ENCODE measurements around the gene NIM1K.
A peak's percentile ranks its signal among the peaks of the same experiment; 100 is the strongest.
"Not testable (repeated sequence)": the region's sequence is repeated elsewhere in the genome, so short reads cannot be mapped to it uniquely, and the experiment has no call there.

The NIM1K gene

DNA sequence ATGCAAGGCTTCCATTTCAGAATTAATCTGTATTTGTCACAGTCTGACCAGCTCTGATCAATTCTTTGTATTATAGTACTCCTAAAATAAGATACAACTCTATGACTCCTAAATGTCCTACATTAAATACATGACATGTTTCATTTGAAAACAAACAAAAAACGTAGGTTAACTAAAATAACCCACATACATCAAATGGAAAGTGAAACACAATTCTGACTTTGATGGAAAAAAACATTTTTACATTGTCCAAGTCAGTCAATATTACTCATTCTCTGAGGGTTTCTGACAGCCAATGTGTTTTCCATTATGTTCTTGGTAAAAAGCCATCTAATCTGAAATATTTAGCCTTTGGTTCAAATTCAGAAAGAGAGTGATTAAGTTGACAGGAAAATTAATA lies 112.5 kb downstream of the NIM1K start:
- Histone ChIP-seq H3K36me3 (ENCODE audit: control insufficient read depth in 1 of 2, insufficient read depth in 2 of 2, low read length in 2 of 2) (no peaks in the 10 kb centered on the region), H3K4me3 (ENCODE audit: low read depth in 1 of 2, low read length in 2 of 2) (no peak overlapping the region), H3K27me3 (ENCODE audit: low read depth, low read length) (no peaks in the 10 kb centered on the region), H3K9me3 (ENCODE audit: control insufficient read depth in 1 of 2, low read length in 2 of 2) (no peaks in the 10 kb centered on the region), H3K4me1 (ENCODE audit: control insufficient read depth in 1 of 2, insufficient read depth in 2 of 2, low read length in 2 of 2) (peaks cover 3% of the 10 kb centered on the region in 2 donors), H3K27ac (ENCODE audit: low read length) (no peak overlapping the region)

GRCh38 chr5:43305948-43306565 lies 114.0 kb downstream of the NIM1K start:
- Histone ChIP-seq H3K27ac (ENCODE audit: low read length) (no peak overlapping the region), H3K4me3 (ENCODE audit: low read depth in 1 of 2, low read length in 2 of 2) (no peak overlapping the region), H3K36me3 (ENCODE audit: control insufficient read depth in 1 of 2, insufficient read depth in 2 of 2, low read length in 2 of 2) (no peaks in the 10 kb centered on the region), H3K9me3 (ENCODE audit: control insufficient read depth in 1 of 2, low read length in 2 of 2) (no peaks in the 10 kb centered on the region), H3K27me3 (ENCODE audit: low read depth, low read length) (no peaks in the 10 kb centered on the region), H3K4me1 (ENCODE audit: control insufficient read depth in 1 of 2, insufficient read depth in 2 of 2, low read length in 2 of 2) (peaks cover 3 to 10% of the 10 kb centered on the region in 2 donors)

- not testable (repeated sequence) for H3K9me3 ChIP-seq (ENCODE audit: control insufficient read depth in 1 of 2, low read length in 2 of 2); H3K36me3 ChIP-seq (ENCODE audit: control insufficient read depth in 1 of 2, insufficient read depth in 2 of 2, low read length in 2 of 2); H3K4me3 ChIP-seq (ENCODE audit: low read depth in 1 of 2, low read length in 2 of 2); H3K27me3 ChIP-seq (ENCODE audit: low read depth, low read length); H3K27ac ChIP-seq (ENCODE audit: low read length)
- peaks cover 3 to 13% of the 10 kb centered on the region in 2 donors for H3K4me1 ChIP-seq (ENCODE audit: control insufficient read depth in 1 of 2, insufficient read depth in 2 of 2, low read length in 2 of 2)
Observed at GRCh38 chr5:43306954-43307353, 114.9 kb downstream of the NIM1K start.

DNA sequence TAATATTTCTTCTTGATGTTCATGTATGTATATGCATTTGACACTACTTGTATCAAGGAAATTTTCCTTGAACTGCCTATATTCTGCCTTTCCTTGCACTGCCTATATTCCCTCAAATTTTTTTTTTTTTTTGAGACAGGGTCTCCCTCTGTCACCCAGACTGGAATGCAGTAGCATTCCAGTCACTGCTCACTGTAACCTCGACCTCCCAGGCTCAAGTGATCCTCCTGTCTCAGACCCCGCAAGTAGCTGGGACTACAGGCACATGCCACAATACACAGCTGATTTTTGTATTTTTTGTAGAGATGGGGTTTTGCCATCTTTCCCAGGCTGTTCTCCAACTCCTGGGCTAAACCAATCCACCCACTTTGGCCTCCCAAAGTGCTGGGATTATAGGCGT lies 117.1 kb downstream of the NIM1K start:
- H3K27ac ChIP-seq (ENCODE audit: low read length) = no peak overlapping the region
- H3K27me3 ChIP-seq (ENCODE audit: low read depth, low read length) = no peaks in the 10 kb centered on the region
- H3K4me3 ChIP-seq (ENCODE audit: low read depth in 1 of 2, low read length in 2 of 2) = no peak overlapping the region
- no peaks in the 10 kb centered on the region for H3K9me3 ChIP-seq (ENCODE audit: control insufficient read depth in 1 of 2, low read length in 2 of 2)
- peaks cover 3 to 17% of the 10 kb centered on the region in 2 donors for H3K4me1 ChIP-seq (ENCODE audit: control insufficient read depth in 1 of 2, insufficient read depth in 2 of 2, low read length in 2 of 2)
- H3K36me3 ChIP-seq (ENCODE audit: control insufficient read depth in 1 of 2, insufficient read depth in 2 of 2, low read length in 2 of 2) = no peaks in the 10 kb centered on the region

DNA sequence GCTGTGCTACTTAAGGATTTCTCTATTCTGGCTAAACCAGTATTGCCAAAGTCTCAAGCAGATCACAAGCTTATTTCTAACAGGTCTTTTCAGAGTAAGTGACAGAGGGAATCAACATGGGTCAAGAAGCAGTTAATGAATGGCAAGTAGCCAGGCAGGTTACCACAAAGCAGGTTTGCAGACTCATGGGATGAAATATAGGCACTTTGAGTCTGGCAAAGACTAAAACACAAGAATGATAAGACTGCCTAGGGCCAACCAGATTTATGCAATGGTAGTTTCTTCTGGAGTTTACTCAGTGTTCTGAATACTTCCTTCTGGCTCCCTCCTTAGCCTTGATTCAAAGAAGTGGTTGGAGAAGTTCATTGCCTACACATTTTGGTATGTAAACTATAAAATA lies 117.6 kb downstream of the NIM1K start:
- Histone ChIP-seq H3K4me3 (ENCODE audit: low read depth in 1 of 2, low read length in 2 of 2) (no peak overlapping the region), H3K27me3 (ENCODE audit: low read depth, low read length) (no peaks in the 10 kb centered on the region), H3K36me3 (ENCODE audit: control insufficient read depth in 1 of 2, insufficient read depth in 2 of 2, low read length in 2 of 2) (no peaks in the 10 kb centered on the region), H3K27ac (ENCODE audit: low read length) (no peak overlapping the region), H3K9me3 (ENCODE audit: control insufficient read depth in 1 of 2, low read length in 2 of 2) (no peaks in the 10 kb centered on the region), H3K4me1 (ENCODE audit: control insufficient read depth in 1 of 2, insufficient read depth in 2 of 2, low read length in 2 of 2) (peaks cover 3 to 17% of the 10 kb centered on the region in 2 donors)

GRCh38 chr5:43312076-43312661 lies 120.1 kb downstream of the NIM1K start:
- Histone ChIP-seq H3K9me3 (ENCODE audit: control insufficient read depth in 1 of 2, low read length in 2 of 2) (no peaks in the 10 kb centered on the region), H3K27me3 (ENCODE audit: low read depth, low read length) (no peaks in the 10 kb centered on the region), H3K4me1 (ENCODE audit: control insufficient read depth in 1 of 2, insufficient read depth in 2 of 2, low read length in 2 of 2) (peaks cover 0 to 17% of the 10 kb centered on the region in 2 donors), H3K4me3 (ENCODE audit: low read depth in 1 of 2, low read length in 2 of 2) (peak overlapping the region; percentile 83 to 91), H3K27ac (ENCODE audit: low read length) (peak overlapping the region; percentile 81), H3K36me3 (ENCODE audit: control insufficient read depth in 1 of 2, insufficient read depth in 2 of 2, low read length in 2 of 2) (no peaks in the 10 kb centered on the region)

- Histone ChIP-seq H3K4me1 (ENCODE audit: control insufficient read depth in 1 of 2, insufficient read depth in 2 of 2, low read length in 2 of 2) (peaks cover 0 to 17% of the 10 kb centered on the region in 2 donors), H3K4me3 (ENCODE audit: low read depth in 1 of 2, low read length in 2 of 2) (peak overlapping the region; percentile 83 to 91), H3K27me3 (ENCODE audit: low read depth, low read length) (no peaks in the 10 kb centered on the region), H3K27ac (ENCODE audit: low read length) (peak overlapping the region; percentile 81), H3K9me3 (ENCODE audit: control insufficient read depth in 1 of 2, low read length in 2 of 2) (no peaks in the 10 kb centered on the region), H3K36me3 (ENCODE audit: control insufficient read depth in 1 of 2, insufficient read depth in 2 of 2, low read length in 2 of 2) (no peaks in the 10 kb centered on the region)
Observed at GRCh38 chr5:43312699-43313034, 120.6 kb downstream of the NIM1K start.

- Histone ChIP-seq H3K36me3 (ENCODE audit: control insufficient read depth in 1 of 2, insufficient read depth in 2 of 2, low read length in 2 of 2) (no peaks in the 10 kb centered on the region), H3K27ac (ENCODE audit: low read length) (peak within 1 kb of the TSS; percentile 81), H3K4me1 (ENCODE audit: control insufficient read depth in 1 of 2, insufficient read depth in 2 of 2, low read length in 2 of 2) (peaks cover 0 to 17% of the 10 kb centered on the region in 2 donors), H3K27me3 (ENCODE audit: low read depth, low read length) (no peaks in the 10 kb centered on the region), H3K9me3 (ENCODE audit: control insufficient read depth in 1 of 2, low read length in 2 of 2) (no peaks in the 10 kb centered on the region), H3K4me3 (ENCODE audit: low read depth in 1 of 2, low read length in 2 of 2) (peak within 1 kb of the TSS; percentile 83 to 91)
Observed at GRCh38 chr5:43313035-43313853, 121.2 kb downstream of the NIM1K start, which contains the start of gene HMGCS1. Gene HMGCS1 (minus strand): TSS chr5:43313412. CDS start chr5:43298965, 14,447 bp downstream.

GRCh38 chr5:43313854-43314457 lies 121.9 kb downstream of the NIM1K start:
- Histone ChIP-seq H3K9me3 (ENCODE audit: control insufficient read depth in 1 of 2, low read length in 2 of 2) (no peaks in the 10 kb centered on the region), H3K4me1 (ENCODE audit: control insufficient read depth in 1 of 2, insufficient read depth in 2 of 2, low read length in 2 of 2) (peaks cover 0 to 17% of the 10 kb centered on the region in 2 donors), H3K36me3 (ENCODE audit: control insufficient read depth in 1 of 2, insufficient read depth in 2 of 2, low read length in 2 of 2) (no peaks in the 10 kb centered on the region), H3K4me3 (ENCODE audit: low read depth in 1 of 2, low read length in 2 of 2) (peak overlapping the region; percentile 47 to 83), H3K27ac (ENCODE audit: low read length) (peak overlapping the region; percentile 20), H3K27me3 (ENCODE audit: low read depth, low read length) (no peaks in the 10 kb centered on the region)

DNA sequence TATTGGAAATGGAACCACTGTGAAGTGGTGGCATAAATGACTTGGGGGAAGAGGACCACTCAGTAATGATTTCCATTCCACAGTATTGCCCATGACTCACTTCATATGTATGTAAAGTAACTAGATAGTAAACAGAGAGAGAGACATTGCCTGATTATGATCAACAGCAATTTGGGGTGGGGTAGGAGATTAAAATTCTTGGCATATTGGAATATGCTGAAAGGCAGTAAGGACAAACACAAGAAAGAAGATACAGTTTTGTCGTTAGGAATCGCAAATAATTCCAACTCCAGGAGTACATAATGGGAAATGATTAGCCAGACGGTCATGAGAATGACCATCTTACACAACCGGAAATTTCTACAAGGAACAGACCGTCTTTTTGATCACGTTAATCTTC lies 122.7 kb downstream of the NIM1K start:
- no peaks in the 10 kb centered on the region for H3K27me3 ChIP-seq (ENCODE audit: low read depth, low read length)
- H3K4me1 ChIP-seq (ENCODE audit: control insufficient read depth in 1 of 2, insufficient read depth in 2 of 2, low read length in 2 of 2) = peaks cover 0 to 17% of the 10 kb centered on the region in 2 donors
- no peaks in the 10 kb centered on the region for H3K9me3 ChIP-seq (ENCODE audit: control insufficient read depth in 1 of 2, low read length in 2 of 2)
- no peaks in the 10 kb centered on the region for H3K36me3 ChIP-seq (ENCODE audit: control insufficient read depth in 1 of 2, insufficient read depth in 2 of 2, low read length in 2 of 2)
- no peak overlapping the region for H3K27ac ChIP-seq (ENCODE audit: low read length)
- no peak overlapping the region for H3K4me3 ChIP-seq (ENCODE audit: low read depth in 1 of 2, low read length in 2 of 2)

- Histone ChIP-seq H3K36me3 (ENCODE audit: control insufficient read depth in 1 of 2, insufficient read depth in 2 of 2, low read length in 2 of 2) (no peaks in the 10 kb centered on the region), H3K27ac (ENCODE audit: low read length) (no peak overlapping the region), H3K4me3 (ENCODE audit: low read depth in 1 of 2, low read length in 2 of 2) (no peak overlapping the region), H3K27me3 (ENCODE audit: low read depth, low read length) (no peaks in the 10 kb centered on the region), H3K4me1 (ENCODE audit: control insufficient read depth in 1 of 2, insufficient read depth in 2 of 2, low read length in 2 of 2) (peaks cover 0 to 12% of the 10 kb centered on the region in 2 donors), H3K9me3 (ENCODE audit: control insufficient read depth in 1 of 2, low read length in 2 of 2) (no peaks in the 10 kb centered on the region)
Observed at GRCh38 chr5:43315263-43315662, 123.2 kb downstream of the NIM1K start.
